BJ (cell line): ENCODE measurements around the gene INTS14. TPM values are rescaled to one million over a fixed set of nuclear protein-coding genes. Genes with fewer than 3 reads are reported as not detected.
A peak's percentile ranks its signal among the peaks of the same experiment; 100 is the strongest.

Experiments
- CTCF ChIA-PET: fragments of 350-600 bp; formaldehyde crosslinking; extraction: SDS; loops from one replicate; lab custom pipeline; 2021; ENCODE audit warnings: antibody characterized with exemption, inconsistent platforms; lab: Yijun Ruan, JAX
- POLR2A ChIA-PET: fragments of 300-600 bp; sonication (Branson Sonifier 250); formaldehyde crosslinking; extraction: SDS; loops from one replicate; lab custom pipeline; 2021; ENCODE audit warnings: antibody characterized with exemption; lab: Charles Lee
- DNase-seq: peaks from one replicate; pipeline ENCODE4 v3.0.0-alpha.2; 2011; ENCODE audit warnings: low read depth
- H3K27me3 ChIP-seq: 2 replicates; pipeline ENCODE4 v1.6.0; 2011; ENCODE audit warnings: low read length; ENCODE audit not compliant: control insufficient read depth, insufficient read depth
- H3K36me3 ChIP-seq: 2 replicates; pipeline ENCODE4 v1.5.1; 2011; ENCODE audit warnings: low read length; ENCODE audit not compliant: control insufficient read depth, insufficient read depth
- H3K4me3 ChIP-seq: 2 replicates; pipeline ENCODE4 v1.5.1; 2011; ENCODE audit warnings: low read depth, mild to moderate bottlenecking, control low read depth, low read length
- polyA plus RNA-seq: library from polyadenylated mRNA; depleted of rRNA; stranded (reverse); fragments of >200 nt; gene quantifications from 2 replicates; pipeline ENCODE4 v1.2.3, GENCODE V29; 2011
- TF ChIP-seq, protein P1 (sequence below): IDR thresholded peaks from 2 replicates; pipeline ENCODE4 v1.5.1; 2011; ENCODE audit warnings: low read depth, mild to moderate bottlenecking, control low read depth, inconsistent platforms, low read length, moderate library complexity; ENCODE audit not compliant: insufficient read depth

Gene INTS14
- polyA plus RNA-seq, 1 experiment = 37.3 TPM

DNA sequence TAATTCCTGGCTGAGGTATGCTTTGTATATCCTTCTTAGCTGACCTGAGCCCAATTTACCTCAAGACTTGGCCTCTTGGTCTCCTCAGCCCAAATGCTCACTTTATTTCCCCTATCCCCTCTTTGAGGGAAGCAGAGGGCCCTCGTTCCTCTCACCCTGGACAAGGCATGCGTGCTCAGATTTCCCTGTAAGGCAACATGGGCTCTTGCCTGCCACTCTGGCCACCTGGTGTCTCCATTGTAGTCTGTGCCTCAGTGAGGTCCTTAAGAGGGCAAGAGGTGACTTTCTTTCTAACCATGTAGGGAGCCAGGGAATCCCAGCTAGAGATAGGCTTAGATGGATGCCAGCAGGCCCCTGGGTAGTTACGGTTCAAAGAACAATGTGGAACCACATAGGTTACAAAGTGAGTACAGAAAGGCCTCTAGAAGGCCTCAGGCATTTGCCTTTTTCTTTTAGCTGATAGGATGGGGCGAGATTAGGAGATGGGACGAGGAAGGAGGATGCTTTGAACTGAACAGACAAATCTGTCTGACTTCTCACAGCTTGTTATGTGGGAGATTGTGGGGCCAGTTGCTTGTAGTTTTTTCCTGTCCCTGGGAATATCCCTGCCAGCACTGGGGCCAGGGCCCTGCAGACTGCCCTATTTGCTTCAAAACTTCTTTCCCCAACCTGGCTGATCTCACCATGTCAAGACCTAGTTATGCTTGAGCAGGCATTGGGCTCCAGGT, 1.1 kb upstream of the INTS14 start:
- POLR2A ChIA-PET = no interaction called here
- Histone ChIP-seq H3K36me3 (no peaks in the 10 kb centered on the region), H3K4me3 (peak overlapping the region; percentile 88), H3K27me3 (no peaks in the 10 kb centered on the region)
- CTCF ChIA-PET = interaction anchor here (0.9 to 1.6 kb wide), 4 partner anchors 27 to 217 kb away, joined by 3 to 5 read pairs (median 3); no protein-coding TSS in a partner anchor
- TF ChIP-seq, protein P1, sequence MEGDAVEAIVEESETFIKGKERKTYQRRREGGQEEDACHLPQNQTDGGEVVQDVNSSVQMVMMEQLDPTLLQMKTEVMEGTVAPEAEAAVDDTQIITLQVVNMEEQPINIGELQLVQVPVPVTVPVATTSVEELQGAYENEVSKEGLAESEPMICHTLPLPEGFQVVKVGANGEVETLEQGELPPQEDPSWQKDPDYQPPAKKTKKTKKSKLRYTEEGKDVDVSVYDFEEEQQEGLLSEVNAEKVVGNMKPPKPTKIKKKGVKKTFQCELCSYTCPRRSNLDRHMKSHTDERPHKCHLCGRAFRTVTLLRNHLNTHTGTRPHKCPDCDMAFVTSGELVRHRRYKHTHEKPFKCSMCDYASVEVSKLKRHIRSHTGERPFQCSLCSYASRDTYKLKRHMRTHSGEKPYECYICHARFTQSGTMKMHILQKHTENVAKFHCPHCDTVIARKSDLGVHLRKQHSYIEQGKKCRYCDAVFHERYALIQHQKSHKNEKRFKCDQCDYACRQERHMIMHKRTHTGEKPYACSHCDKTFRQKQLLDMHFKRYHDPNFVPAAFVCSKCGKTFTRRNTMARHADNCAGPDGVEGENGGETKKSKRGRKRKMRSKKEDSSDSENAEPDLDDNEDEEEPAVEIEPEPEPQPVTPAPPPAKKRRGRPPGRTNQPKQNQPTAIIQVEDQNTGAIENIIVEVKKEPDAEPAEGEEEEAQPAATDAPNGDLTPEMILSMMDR = no peak
- DNase-seq = no peak

DNA sequence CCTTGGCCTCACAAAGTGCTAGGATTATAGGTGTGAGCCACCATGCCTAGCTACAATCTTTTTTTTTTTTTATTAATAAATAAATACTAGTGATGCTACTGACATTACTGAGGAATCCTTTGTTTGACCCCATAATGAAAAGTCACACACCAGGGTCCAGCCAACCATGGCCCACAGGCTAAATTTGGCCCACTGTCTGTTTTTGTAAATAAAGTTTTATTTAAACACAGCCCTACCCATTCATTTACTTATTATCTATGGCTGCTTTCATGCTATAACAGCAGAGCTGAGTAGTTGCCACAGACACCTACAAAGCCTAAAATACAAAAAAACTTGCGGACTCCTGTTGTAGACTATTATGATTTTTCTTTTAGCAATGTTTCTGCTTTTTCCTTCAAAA, 7.4 kb downstream of the INTS14 start:
- ChIA-PET CTCF (interaction anchor here (0.8 to 1.0 kb wide), 2 partner anchors 20 to 253 kb away, joined by 3 read pairs; no protein-coding TSS in a partner anchor), POLR2A (no interaction called here)
- TF ChIP-seq, protein P1 = no peak
- Histone ChIP-seq H3K4me3 (no peak overlapping the region), H3K27me3 (no peaks in the 10 kb centered on the region), H3K36me3 (peaks cover 4% of the 10 kb centered on the region)
- no peak for DNase-seq

DNA sequence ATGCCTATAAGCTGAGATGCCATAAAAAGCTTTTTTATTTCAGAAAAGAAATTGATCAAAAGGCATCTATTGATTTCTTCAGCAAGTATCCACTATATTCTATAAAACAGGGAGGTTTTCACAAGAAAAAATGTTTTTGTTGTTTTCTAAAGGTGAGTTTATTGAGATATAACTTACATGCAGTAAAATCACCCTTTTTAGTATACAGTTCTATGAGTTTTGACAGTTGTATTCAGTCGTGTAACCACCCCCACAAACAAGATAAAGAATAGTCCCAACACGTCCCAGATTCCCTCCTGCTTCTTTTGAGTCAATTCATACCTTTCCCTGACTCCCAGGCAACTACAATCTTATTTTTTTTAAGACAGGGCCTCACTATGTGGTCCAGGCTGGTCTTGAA, 7.8 kb downstream of the INTS14 start:
- Histone ChIP-seq H3K4me3 (no peak overlapping the region), H3K36me3 (peaks cover 4% of the 10 kb centered on the region), H3K27me3 (no peaks in the 10 kb centered on the region)
- ChIA-PET CTCF (interaction anchor here (0.8 to 1.0 kb wide), 2 partner anchors 19 to 254 kb away, joined by 3 read pairs; no protein-coding TSS in a partner anchor), POLR2A (no interaction called here)
- DNase-seq = no peak
- TF ChIP-seq, protein P1 = no peak

DNA sequence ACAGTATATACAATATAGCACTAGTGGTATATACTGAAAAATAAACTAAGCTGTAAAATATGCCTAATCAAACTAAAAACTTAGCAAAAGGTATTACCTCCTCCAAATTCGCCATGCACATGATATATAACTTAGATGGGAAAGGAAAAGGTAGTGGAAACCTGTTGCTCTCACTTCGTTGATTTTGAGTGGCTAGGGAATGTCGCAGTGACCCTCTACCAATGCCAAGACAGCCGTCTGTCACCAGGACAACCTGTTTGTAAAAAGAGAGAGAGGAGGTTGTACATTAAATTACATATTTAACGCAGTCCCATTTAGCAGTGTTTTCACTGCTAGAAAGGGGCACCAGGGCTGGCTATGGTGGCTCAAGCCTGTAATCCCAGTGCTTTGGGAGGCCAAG, 11.3 kb downstream of the INTS14 start:
- TF ChIP-seq, protein P1 = no peak
- H3K27me3 ChIP-seq = no peaks in the 10 kb centered on the region
- peaks cover 9% of the 10 kb centered on the region for H3K36me3 ChIP-seq
- CTCF ChIA-PET = no interaction called here
- POLR2A ChIA-PET = no interaction called here
- H3K4me3 ChIP-seq = no peak overlapping the region
- DNase-seq = no peak

DNA sequence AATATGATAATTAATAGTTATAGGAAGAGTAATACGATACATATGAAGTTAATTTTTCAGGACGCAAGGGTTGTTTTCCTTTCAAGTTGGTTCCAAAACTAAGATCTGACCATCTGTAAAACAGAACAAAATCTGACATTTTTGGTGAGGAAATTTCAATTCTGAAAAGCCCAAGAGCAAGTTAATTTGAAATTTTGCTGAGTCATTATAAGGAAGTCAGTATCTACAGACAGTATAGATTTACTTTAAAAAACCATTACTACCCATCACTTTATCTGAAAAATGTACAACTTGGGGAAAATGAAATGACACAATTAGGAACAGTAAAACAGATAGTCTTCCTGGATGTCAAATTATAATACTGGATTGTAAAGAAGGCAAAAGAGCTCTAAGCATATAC, 12.5 kb downstream of the INTS14 start:
- DNase-seq = no peak
- H3K27me3 ChIP-seq = no peaks in the 10 kb centered on the region
- ChIA-PET CTCF (no interaction called here), POLR2A (no interaction called here)
- H3K4me3 ChIP-seq = no peak overlapping the region
- peaks cover 9% of the 10 kb centered on the region for H3K36me3 ChIP-seq
- TF ChIP-seq, protein P1 = no peak
